KOPT-K1 (cell line): ENCODE measurements around the gene PRRG2.
"Not testable (repeated sequence)": the region's sequence is repeated elsewhere in the genome, so short reads cannot be mapped to it uniquely, and the experiment has no call there.

Source experiments
- H3K27ac ChIP-seq: fragments of 200-600 bp; sonication (generic); 2 replicates; pipeline ENCODE4 v1.5.1; 2016; ENCODE audit warnings: antibody characterized with exemption, mild to moderate bottlenecking, low read depth, low read length; ENCODE audit not compliant: poor library complexity, severe bottlenecking
- H3K36me3 ChIP-seq: fragments of 200-600 bp; sonication (generic); 2 replicates; pipeline ENCODE4 v1.5.1; 2017; ENCODE audit warnings: antibody characterized with exemption, mild to moderate bottlenecking, low read length, moderate library complexity; ENCODE audit not compliant: insufficient read depth
- H3K9me3 ChIP-seq: fragments of 200-600 bp; sonication (generic); 2 replicates; pipeline ENCODE4 v1.5.1; 2017; ENCODE audit warnings: antibody characterized with exemption, low read length, mild to moderate bottlenecking; ENCODE audit not compliant: insufficient read depth, poor library complexity, severe bottlenecking

The PRRG2 gene

GRCh38 chr19:49601482-49602038 lies 20.4 kb downstream of the PRRG2 start:
- H3K27ac ChIP-seq, result no peak overlapping the region
- H3K9me3 ChIP-seq, result no peaks in the 10 kb centered on the region
- peaks cover 97% of the 10 kb centered on the region for H3K36me3 ChIP-seq

GRCh38 chr19:49602806-49603205 lies 21.7 kb downstream of the PRRG2 start:
- H3K9me3 ChIP-seq, result no peaks in the 10 kb centered on the region
- H3K36me3 ChIP-seq, result peaks cover 97% of the 10 kb centered on the region
- no peak overlapping the region for H3K27ac ChIP-seq

- peaks cover 97% of the 10 kb centered on the region for H3K36me3 ChIP-seq
- no peak overlapping the region for H3K27ac ChIP-seq
- H3K9me3 ChIP-seq, result no peaks in the 10 kb centered on the region
These were observed 24.5 kb downstream of the PRRG2 start for GRCh38 chr19:49605605-49606004.

- no peaks in the 10 kb centered on the region for H3K9me3 ChIP-seq
- H3K27ac ChIP-seq, result no peak overlapping the region
- H3K36me3 ChIP-seq, result peaks cover 93% of the 10 kb centered on the region
These were observed 28.5 kb downstream of the PRRG2 start for GRCh38 chr19:49609499-49610092.

GRCh38 chr19:49613374-49613773 lies 32.3 kb downstream of the PRRG2 start:
- Histone ChIP-seq H3K27ac (no peak overlapping the region), H3K9me3 (peaks cover 7% of the 10 kb centered on the region), H3K36me3 (peaks cover 95% of the 10 kb centered on the region)

- Histone ChIP-seq H3K36me3 (peaks cover 94% of the 10 kb centered on the region), H3K9me3 (peaks cover 7% of the 10 kb centered on the region), H3K27ac (no peak overlapping the region)
These were observed 33.1 kb downstream of the PRRG2 start for GRCh38 chr19:49614096-49614833.

GRCh38 chr19:49615861-49616260 lies 34.7 kb downstream of the PRRG2 start:
- H3K9me3 ChIP-seq, result peaks cover 7% of the 10 kb centered on the region
- peaks cover 93% of the 10 kb centered on the region for H3K36me3 ChIP-seq
- H3K27ac ChIP-seq, result no peak overlapping the region

GRCh38 chr19:49616532-49616931 lies 35.4 kb downstream of the PRRG2 start:
- Histone ChIP-seq H3K9me3 (peaks cover 7% of the 10 kb centered on the region), H3K36me3 (peaks cover 88% of the 10 kb centered on the region)

GRCh38 chr19:49616945-49617344 lies 35.8 kb downstream of the PRRG2 start:
- peaks cover 7% of the 10 kb centered on the region for H3K9me3 ChIP-seq
- peaks cover 93% of the 10 kb centered on the region for H3K36me3 ChIP-seq
- no peak overlapping the region for H3K27ac ChIP-seq

More at GRCh38 chr19:49616532-49616931, 35.4 kb downstream of the PRRG2 start:
- H3K27ac ChIP-seq, result no peak overlapping the region

GRCh38 chr19:49617860-49618259 lies 36.7 kb downstream of the PRRG2 start:
- H3K27ac ChIP-seq, H3K9me3 ChIP-seq: not testable (repeated sequence)
- H3K36me3 ChIP-seq, result peaks cover 87% of the 10 kb centered on the region

GRCh38 chr19:49624967-49625910 lies 44.1 kb downstream of the PRRG2 start:
- Histone ChIP-seq H3K9me3 (no peaks in the 10 kb centered on the region), H3K27ac (no peak overlapping the region), H3K36me3 (peaks cover 77% of the 10 kb centered on the region)

GRCh38 chr19:49626226-49626625 lies 45.1 kb downstream of the PRRG2 start:
- Histone ChIP-seq H3K9me3 (no peaks in the 10 kb centered on the region), H3K36me3 (peaks cover 71% of the 10 kb centered on the region), H3K27ac (no peak overlapping the region)

GRCh38 chr19:49629659-49630058 lies 48.5 kb downstream of the PRRG2 start:
- Histone ChIP-seq H3K9me3 (no peaks in the 10 kb centered on the region), H3K36me3 (peaks cover 46% of the 10 kb centered on the region), H3K27ac (no peak overlapping the region)

GRCh38 chr19:49631014-49631588 lies 50.0 kb downstream of the PRRG2 start:
- no peaks in the 10 kb centered on the region for H3K9me3 ChIP-seq
- no peak overlapping the region for H3K27ac ChIP-seq
- H3K36me3 ChIP-seq, result peaks cover 34% of the 10 kb centered on the region
